ENCODE measurements around the gene TOMM70. TPM values are rescaled to one million over a fixed set of nuclear protein-coding genes. Genes with fewer than 3 reads are reported as not detected.

TOMM70 gene
- total and polyA plus RNA-seq, 2 of the 4 experiments (the other 2 are of a cell fraction): 24.6 to 35.1 TPM

GRCh38 chr3:100407164-100407563 is 6.3 kb upstream of the TOMM70 start:
- DNase-seq (no peak), ATAC-seq (ENCODE audit: low read depth) (no peak)
- H4K91ac ChIP-seq (ENCODE audit: insufficient read depth, low read depth, low read length): no peak overlapping the region
- H3K4me2 ChIP-seq (ENCODE audit: low read depth, low read length): no peak overlapping the region
- no peak overlapping the region for H3K9ac ChIP-seq (ENCODE audit: low read depth, low read length)
- no peaks in the 10 kb centered on the region for H3K4me1 ChIP-seq (ENCODE audit: control insufficient read depth, insufficient read depth, low read length)
- H4K5ac ChIP-seq (ENCODE audit: low read depth, low read length): no peak overlapping the region
- no peak overlapping the region for H3K4ac ChIP-seq (ENCODE audit: low read depth, low read length)
- H3K36me3 ChIP-seq (ENCODE audit: control insufficient read depth, insufficient read depth, low read length): peaks cover 2% of the 10 kb centered on the region; the same call in 1 of the 2 replicates
- no TSS peak for BruUV-seq (replicated peaks)
- in situ Hi-C loops (cut with MboI; ENCODE audit: low sequenced_read_pairs): no loop called here
- no peak overlapping the region for H2AK5ac ChIP-seq (ENCODE audit: low read depth, low read length)
- no peak overlapping the region for H3K4me3 ChIP-seq (ENCODE audit: insufficient read depth, low read depth, low read length)
- CTCF ChIA-PET: interaction anchor here (0.9 kb wide), 1 partner anchor 15 kb away, joined by 3 read pairs; no protein-coding TSS in a partner anchor
- no peaks in the 10 kb centered on the region for H3K27me3 ChIP-seq (ENCODE audit: control insufficient read depth, insufficient read depth, low read length)
- dilution Hi-C loops (cut with HindIII; ENCODE audit: low sequenced_read_pairs, unreplicated experiment): no loop called here
- peaks cover 10 to 32% of the 10 kb centered on the region in 2 experiments for H3K79me1 ChIP-seq (ENCODE audit: low read depth in 1 of 2, low read length in 2 of 2)
- no peak overlapping the region for H2AK9ac ChIP-seq (replicated peaks; ENCODE audit: low read depth, low read length, poor library complexity)
- no peak overlapping the region for H2AFZ ChIP-seq (replicated peaks; ENCODE audit: low read length, poor library complexity)
- H2BK15ac ChIP-seq (ENCODE audit: low read depth, low read length): no peak overlapping the region
- H4K8ac ChIP-seq (ENCODE audit: low read depth in 2 of 2, low read length in 2 of 2): no peak overlapping the region
- H3K56ac ChIP-seq (ENCODE audit: extremely low read depth, insufficient read depth, low read length): no peak overlapping the region
- no peaks in the 10 kb centered on the region; the same call in 1 of the 2 replicates for H3K9me1 ChIP-seq (ENCODE audit: insufficient read depth, low read length)
- H3K18ac ChIP-seq (ENCODE audit: low read depth, low read length): no peak overlapping the region
- H2BK5ac ChIP-seq (ENCODE audit: low read depth, low read length, poor library complexity, severe bottlenecking): no peak overlapping the region
- intact Hi-C loops (cut with micrococcal nuclease): no loop called here
- H3K23ac ChIP-seq (ENCODE audit: low read depth, low read length): no peak overlapping the region
- 0 out of 2 replicates have a peak, but pooled peaks cover 3% of the 10 kb centered on the region for H3K9me3 ChIP-seq (ENCODE audit: control insufficient read depth, insufficient read depth, low read length)
- WGBS, 2 experiments (ENCODE audit: extremely low coverage in 2 of 2, insufficient read length in 1 of 2): no CpG with 5 or more reads among the region's 2 CpGs
- no peak overlapping the region for H2BK20ac ChIP-seq (ENCODE audit: low read depth, low read length)
- TF ChIP-seq SMC3 (IDR thresholded peaks at IDR 0.05; ENCODE audit: low read depth, low read length) (no peak), RCOR1 (IDR thresholded peaks at IDR 0.05; ENCODE audit: insufficient replicate concordance, low read length) (no peak)
- POLR2A ChIA-PET (ENCODE audit: unreplicated experiment): no interaction called here
- H3K14ac ChIP-seq (replicated peaks; ENCODE audit: low read depth, low read length): no peak overlapping the region
- no peak overlapping the region for H3K27ac ChIP-seq (ENCODE audit: insufficient read depth, low read length)
- no peaks in the 10 kb centered on the region for H4K20me1 ChIP-seq (ENCODE audit: insufficient read depth, low read length)
- no peak overlapping the region for H2BK120ac ChIP-seq (ENCODE audit: low read depth, low read length)

Measured in IMR-90 (cell line).